Lung (tissue), 12 donors: ENCODE results near the gene SLC22A23. TPM values are rescaled to one million over a fixed set of nuclear protein-coding genes. Genes with fewer than 3 reads are reported as not detected.

Experiments used
- ATAC-seq: fragments of 200-7000 bp; cut with Tn5 transposase; one replicate; pipeline ENCODE4 v1.9.1; 2020; ENCODE audit warnings: moderate number of reproducible peaks; ENCODE audit not compliant: insufficient read depth, low FRiP score
- DNase-seq, 3 donors: peaks; one replicate each; pipeline ENCODE4 v3.0.0-alpha.2; 2013 to 2017
- H3K27ac ChIP-seq, 2 donors: one replicate each; pipeline ENCODE4 v1.5.1; 2013; ENCODE audit warnings: mild to moderate bottlenecking in 2 of 2, moderate library complexity in 2 of 2, control low read depth in 1 of 2, inconsistent platforms in 1 of 2, low read depth in 1 of 2, low read length in 1 of 2
- H3K27me3 ChIP-seq, 3 donors: one replicate each; pipeline ENCODE4 v1.5.1; 2013; ENCODE audit warnings: low read length in 2 of 3; ENCODE audit not compliant: control insufficient read depth in 3 of 3, insufficient read depth in 3 of 3
- H3K36me3 ChIP-seq, 4 donors: one replicate each; pipeline ENCODE4 v1.5.1; 2013; ENCODE audit warnings: low read length in 4 of 4, mild to moderate bottlenecking in 1 of 4, moderate library complexity in 1 of 4; ENCODE audit not compliant: control insufficient read depth in 4 of 4, insufficient read depth in 4 of 4
- H3K4me1 ChIP-seq, 5 donors: one replicate each; pipeline ENCODE4 v1.5.1; 2013; ENCODE audit warnings: low read length in 5 of 5, mild to moderate bottlenecking in 2 of 5, moderate library complexity in 1 of 5; ENCODE audit not compliant: control insufficient read depth in 5 of 5, insufficient read depth in 5 of 5
- H3K4me3 ChIP-seq: one replicate; pipeline ENCODE4 v1.5.1; 2013; ENCODE audit warnings: mild to moderate bottlenecking, control low read depth, moderate library complexity
- H3K9ac ChIP-seq, 2 donors: one replicate each; pipeline ENCODE4 v1.5.1; 2013; ENCODE audit warnings: low read length in 2 of 2, control low read depth in 1 of 2; ENCODE audit not compliant: insufficient read depth in 1 of 2
- H3K9me3 ChIP-seq, 4 donors: one replicate each; pipeline ENCODE4 v1.5.1; 2013; ENCODE audit warnings: low read length in 3 of 4, mild to moderate bottlenecking in 1 of 4, moderate library complexity in 1 of 4; ENCODE audit not compliant: control insufficient read depth in 4 of 4, insufficient read depth in 3 of 4
- WGBS, 2 donors: extraction: QIAGEN DNeasy Blood & Tissue Kit; methylation state at CpG; one replicate each; pipeline ENCODE4 v1.1.7; 2013; 5-methylcytosine and 5-hydroxymethylcytosine counted together
- polyA plus RNA-seq, 2 donors: library from polyadenylated mRNA; stranded (reverse); fragments of 200-250 nt; gene quantifications; one replicate each; pipeline ENCODE4 v1.2.1, GENCODE V29; 2013
- total RNA-seq, 2 donors: library from RNA; depleted of rRNA in 1 of 2; stranded (reverse); fragments of >200 nt in 1 of 2; gene quantifications; one replicate each; pipeline ENCODE4 v1.2.1, GENCODE V29; 2014 to 2021
- TF ChIP-seq, protein P1 (sequence below): IDR thresholded peaks from 2 replicates; pipeline ENCODE4 v1.5.1; 2012; ENCODE audit warnings: mild to moderate bottlenecking; ENCODE audit errors: control extremely low read depth, extremely low read depth
- donor health status: control.
- donor health status: control.
- donor health status: Bipolar disorder and iron deficiency.
- donor health status: healthy.
- donor health status: DM: yes; HTN: yes; CAD: no.

SLC22A23 gene
- total and polyA plus RNA-seq, 4 donors = 6.6 to 45.6 (median 24.1) TPM

- ATAC-seq = no peak
- Histone ChIP-seq H3K4me1 (peaks cover 3 to 44% (median 13%) of the 10 kb centered on the region in 5 donors), H3K4me3 (no peak overlapping the region), H3K9ac (peak overlapping the region in 1 of 2 donors; percentile 66), H3K9me3 (peaks cover 0 to 2% (median 0%) of the 10 kb centered on the region in 4 donors), H3K27ac (no peak overlapping the region), H3K27me3 (peaks cover 0 to 5% (median 0%) of the 10 kb centered on the region in 3 donors), H3K36me3 (peaks cover 0 to 2% (median 0%) of the 10 kb centered on the region in 4 donors)
- peak in 1 of 3 donors; percentile 9 for DNase-seq
- 62 to 67% methylated on average over 6 of the region's 6 CpGs for WGBS, 2 donors
- TF ChIP-seq, protein P1, sequence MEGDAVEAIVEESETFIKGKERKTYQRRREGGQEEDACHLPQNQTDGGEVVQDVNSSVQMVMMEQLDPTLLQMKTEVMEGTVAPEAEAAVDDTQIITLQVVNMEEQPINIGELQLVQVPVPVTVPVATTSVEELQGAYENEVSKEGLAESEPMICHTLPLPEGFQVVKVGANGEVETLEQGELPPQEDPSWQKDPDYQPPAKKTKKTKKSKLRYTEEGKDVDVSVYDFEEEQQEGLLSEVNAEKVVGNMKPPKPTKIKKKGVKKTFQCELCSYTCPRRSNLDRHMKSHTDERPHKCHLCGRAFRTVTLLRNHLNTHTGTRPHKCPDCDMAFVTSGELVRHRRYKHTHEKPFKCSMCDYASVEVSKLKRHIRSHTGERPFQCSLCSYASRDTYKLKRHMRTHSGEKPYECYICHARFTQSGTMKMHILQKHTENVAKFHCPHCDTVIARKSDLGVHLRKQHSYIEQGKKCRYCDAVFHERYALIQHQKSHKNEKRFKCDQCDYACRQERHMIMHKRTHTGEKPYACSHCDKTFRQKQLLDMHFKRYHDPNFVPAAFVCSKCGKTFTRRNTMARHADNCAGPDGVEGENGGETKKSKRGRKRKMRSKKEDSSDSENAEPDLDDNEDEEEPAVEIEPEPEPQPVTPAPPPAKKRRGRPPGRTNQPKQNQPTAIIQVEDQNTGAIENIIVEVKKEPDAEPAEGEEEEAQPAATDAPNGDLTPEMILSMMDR = no peak
These were observed 2.4 kb downstream of the SLC22A23 start for GRCh38 chr6:3454273-3455010.

DNA sequence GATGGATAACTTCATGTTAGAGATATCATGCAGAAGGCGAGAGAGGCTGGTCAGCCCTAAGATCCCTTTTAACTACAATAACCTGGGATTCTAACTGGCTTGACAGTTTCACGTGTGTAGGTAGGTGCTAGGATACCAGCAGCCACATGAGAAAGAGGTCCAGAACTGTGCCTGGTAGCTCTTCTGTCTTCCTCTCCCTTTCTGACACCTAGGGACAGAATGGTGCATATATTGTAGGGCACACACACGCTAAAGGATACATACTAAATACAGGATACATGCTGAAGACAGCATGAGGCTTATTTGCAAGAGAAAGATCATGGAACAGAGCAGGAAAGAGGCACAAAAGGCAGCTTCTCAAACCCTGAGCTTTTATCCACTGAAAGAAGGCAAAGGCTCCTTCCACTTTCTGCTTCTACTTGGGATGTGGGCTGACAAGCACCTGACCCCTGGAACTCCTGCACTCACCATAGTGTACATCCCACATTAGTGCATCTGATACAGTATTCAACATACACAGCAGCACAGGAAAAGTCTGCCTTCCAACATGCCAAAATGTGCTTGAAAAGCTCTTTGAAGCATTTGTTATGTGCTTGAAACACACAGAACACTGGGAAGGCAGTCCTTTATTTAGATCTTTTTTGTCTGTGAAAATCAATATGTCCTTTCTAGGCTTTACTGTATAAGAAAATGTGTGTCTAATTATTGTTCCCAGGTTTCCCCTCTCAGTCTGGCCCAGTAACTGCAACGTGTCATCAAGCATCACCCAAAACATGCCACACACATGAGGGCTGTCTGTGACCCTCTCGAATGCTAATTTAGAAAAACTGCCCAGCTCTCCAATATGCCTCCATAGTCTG is 3.2 kb downstream of the SLC22A23 start:
- WGBS, 2 donors = 83 to 85% methylated on average over 5 of the region's 5 CpGs
- Histone ChIP-seq H3K36me3 (peaks cover 0 to 2% (median 0%) of the 10 kb centered on the region in 4 donors), H3K4me3 (no peak overlapping the region), H3K27ac (no peak overlapping the region), H3K9me3 (peaks cover 0 to 2% (median 0%) of the 10 kb centered on the region in 4 donors), H3K9ac (peak overlapping the region in 1 of 2 donors; percentile 66), H3K4me1 (peaks cover 3 to 44% (median 13%) of the 10 kb centered on the region in 5 donors), H3K27me3 (no peaks in the 10 kb centered on the region)
- DNase-seq (peak in 1 of 3 donors; percentile 9), ATAC-seq (no peak)
- TF ChIP-seq, protein P1 = no peak

DNA sequence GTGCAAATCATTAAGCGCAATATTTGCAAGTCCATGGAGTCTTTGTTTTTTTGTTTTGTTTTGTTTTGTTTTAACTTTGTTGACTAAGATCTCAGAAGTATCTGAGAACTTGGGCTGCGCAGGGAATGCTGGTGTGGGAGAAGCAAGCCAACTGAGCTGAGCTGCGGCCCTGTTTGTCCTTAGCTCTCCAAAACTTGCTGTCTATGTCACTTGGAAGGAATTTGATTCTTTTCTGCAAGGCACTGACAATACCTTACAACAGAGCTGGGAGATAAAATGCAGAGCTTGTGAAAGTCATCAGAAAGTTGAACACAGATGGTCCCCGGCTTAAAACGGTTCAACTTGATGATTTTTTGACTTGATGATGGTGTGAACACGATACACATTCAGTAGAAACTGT is 5.4 kb downstream of the SLC22A23 start:
- Histone ChIP-seq H3K27me3 (no peaks in the 10 kb centered on the region), H3K27ac (no peak overlapping the region), H3K9ac (no peak overlapping the region), H3K9me3 (peaks cover 0 to 2% (median 0%) of the 10 kb centered on the region in 4 donors), H3K36me3 (peaks cover 0 to 4% (median 0%) of the 10 kb centered on the region in 4 donors), H3K4me3 (no peak overlapping the region), H3K4me1 (peaks cover 3 to 36% (median 8%) of the 10 kb centered on the region in 5 donors)
- DNase-seq (peak in 2 of 3 donors; percentile 10 to 15), ATAC-seq (no peak)
- 80 to 90% methylated on average over 6 of the region's 6 CpGs for WGBS, 2 donors
- TF ChIP-seq, protein P1 = no peak
